Calu3 (cell line): ENCODE data around the gene SHC4. TPM values are rescaled to one million over a fixed set of nuclear protein-coding genes. Genes with fewer than 3 reads are reported as not detected.

Experiments
- BruUV-seq: library from RNA; stranded (reverse); fragments of 400-500 nt; replicated peaks from 2 replicates; lab custom pipeline; 2021; lab: Mats Ljungman, UMichigan
- CTCF ChIA-PET: fragments of 300-600 bp; sonication (Branson Sonifier 250); formaldehyde crosslinking; loops from one replicate; lab custom pipeline; 2022; ENCODE audit warnings: antibody characterized with exemption; lab: Charles Lee
- DNase-seq: peaks from one replicate; pipeline ENCODE4 v3.0.0; 2022
- H3K27ac Mint-ChIP-seq: one replicate; pipeline ENCODE4 v1.8.0; 2022; ENCODE audit warnings: mixed read lengths; ENCODE audit not compliant: unreplicated experiment
- H3K27me3 Mint-ChIP-seq: one replicate; pipeline ENCODE4 v1.8.0; 2022; ENCODE audit warnings: mixed read lengths; ENCODE audit not compliant: unreplicated experiment
- H3K36me3 Mint-ChIP-seq: one replicate; pipeline ENCODE4 v1.8.0; 2022; ENCODE audit warnings: mild to moderate bottlenecking, moderate library complexity, mixed read lengths; ENCODE audit not compliant: insufficient read depth, unreplicated experiment
- H3K4me1 Mint-ChIP-seq: one replicate; pipeline ENCODE4 v1.8.0; 2022; ENCODE audit warnings: mild to moderate bottlenecking, low read depth, mixed read lengths; ENCODE audit not compliant: unreplicated experiment
- H3K4me3 Mint-ChIP-seq: one replicate; pipeline ENCODE4 v1.8.0; 2022; ENCODE audit warnings: mild to moderate bottlenecking, low read depth, moderate library complexity, mixed read lengths; ENCODE audit not compliant: unreplicated experiment
- H3K9me3 Mint-ChIP-seq: one replicate; pipeline ENCODE4 v1.8.0; 2022; ENCODE audit warnings: low read depth, mixed read lengths; ENCODE audit not compliant: unreplicated experiment
- intact Hi-C: fragments of 100-400 bp; cut with micrococcal nuclease; formaldehyde crosslinking; loops from one replicate; pipeline ENCODE4 v1.10.0; 2022; ENCODE audit not compliant: unreplicated experiment
- total RNA-seq: library from RNA; stranded (reverse); gene quantifications from 2 replicates; pipeline ENCODE4 v1.2.3, GENCODE V29; 2022
- TF ChIP-seq, protein P1 (sequence below): fragments of 200-600 bp; IDR thresholded peaks from one replicate; pipeline ENCODE4 v1.8.0; 2022; ENCODE audit warnings: antibody characterized with exemption; ENCODE audit not compliant: unreplicated experiment

The SHC4 gene
- total RNA-seq, 1 experiment from 2014 or later, result 1.2 TPM

DNA sequence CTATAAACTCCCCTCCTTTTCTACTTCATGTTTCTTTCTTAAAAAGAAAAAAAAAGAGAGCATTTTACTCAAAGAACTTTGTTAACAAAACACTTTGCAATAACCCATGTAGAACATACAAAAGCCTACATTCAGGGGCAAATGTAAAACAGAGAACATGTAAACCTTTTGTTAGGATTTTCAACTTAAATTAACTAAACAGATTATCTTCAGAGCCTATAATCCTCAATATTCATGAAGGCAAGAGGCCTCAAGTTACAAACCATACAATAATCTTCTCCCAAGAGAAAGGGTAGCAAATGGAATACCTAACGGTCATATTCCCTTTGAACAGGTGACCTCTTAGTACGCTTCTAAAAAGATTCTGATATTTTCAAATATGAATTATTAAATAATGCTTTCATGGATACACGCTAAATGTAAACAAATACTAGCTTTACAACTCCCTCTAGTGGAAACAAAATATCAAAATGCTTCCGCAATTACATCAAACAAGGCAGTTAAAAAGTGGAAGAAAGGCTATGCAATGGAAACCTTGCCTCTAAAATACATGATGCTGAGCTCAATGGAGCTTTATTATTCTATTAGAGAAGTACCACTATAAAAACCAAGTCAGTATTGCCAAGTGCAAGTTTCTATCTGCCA is 162.8 kb downstream of the SHC4 start:
- Mint-ChIP-seq H3K4me1 (peaks cover 29% of the 10 kb centered on the region), H3K9me3 (no peaks in the 10 kb centered on the region), H3K27me3 (no peaks in the 10 kb centered on the region), H3K27ac (no peak overlapping the region), H3K4me3 (no peak overlapping the region), H3K36me3 (peaks cover 2% of the 10 kb centered on the region)
- CTCF ChIA-PET, result interaction anchor here (0.7 to 1.4 kb wide), 4 partner anchors 9 to 449 kb away, joined by 3 to 9 read pairs (median 4); partner anchors contain the start of genes CEP152 and EID1
- DNase-seq, result no peak
- TF ChIP-seq, protein P1, sequence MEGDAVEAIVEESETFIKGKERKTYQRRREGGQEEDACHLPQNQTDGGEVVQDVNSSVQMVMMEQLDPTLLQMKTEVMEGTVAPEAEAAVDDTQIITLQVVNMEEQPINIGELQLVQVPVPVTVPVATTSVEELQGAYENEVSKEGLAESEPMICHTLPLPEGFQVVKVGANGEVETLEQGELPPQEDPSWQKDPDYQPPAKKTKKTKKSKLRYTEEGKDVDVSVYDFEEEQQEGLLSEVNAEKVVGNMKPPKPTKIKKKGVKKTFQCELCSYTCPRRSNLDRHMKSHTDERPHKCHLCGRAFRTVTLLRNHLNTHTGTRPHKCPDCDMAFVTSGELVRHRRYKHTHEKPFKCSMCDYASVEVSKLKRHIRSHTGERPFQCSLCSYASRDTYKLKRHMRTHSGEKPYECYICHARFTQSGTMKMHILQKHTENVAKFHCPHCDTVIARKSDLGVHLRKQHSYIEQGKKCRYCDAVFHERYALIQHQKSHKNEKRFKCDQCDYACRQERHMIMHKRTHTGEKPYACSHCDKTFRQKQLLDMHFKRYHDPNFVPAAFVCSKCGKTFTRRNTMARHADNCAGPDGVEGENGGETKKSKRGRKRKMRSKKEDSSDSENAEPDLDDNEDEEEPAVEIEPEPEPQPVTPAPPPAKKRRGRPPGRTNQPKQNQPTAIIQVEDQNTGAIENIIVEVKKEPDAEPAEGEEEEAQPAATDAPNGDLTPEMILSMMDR, result no peak
- no TSS peak for BruUV-seq
- intact Hi-C loops, result loop anchor here (1.0 to 10.0 kb wide), 2 partner anchors 156 to 443 kb away; partner anchors contain the start of gene FBN1

DNA sequence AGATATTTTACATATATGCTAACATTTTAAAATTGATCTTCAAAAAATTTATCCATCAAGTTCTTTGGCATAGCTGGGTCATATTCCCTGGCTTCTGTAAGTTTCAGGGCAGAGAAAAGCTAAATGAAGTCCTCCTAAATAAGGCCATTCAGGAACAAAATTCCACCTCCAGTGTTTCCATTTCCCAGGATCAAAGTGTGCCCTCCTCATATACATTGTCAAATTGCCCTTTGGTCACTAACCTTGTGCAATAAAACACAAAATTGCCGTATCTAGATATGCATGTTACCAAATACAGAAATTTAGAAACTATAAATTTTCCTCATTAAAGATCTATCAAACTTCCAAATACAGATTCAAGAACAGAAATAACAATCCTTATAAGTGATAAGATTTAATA is 163.5 kb downstream of the SHC4 start:
- CTCF ChIA-PET, result no interaction called here
- no peak for DNase-seq
- Mint-ChIP-seq H3K27me3 (no peaks in the 10 kb centered on the region), H3K36me3 (peaks cover 5% of the 10 kb centered on the region), H3K4me3 (no peak overlapping the region), H3K27ac (no peak overlapping the region), H3K9me3 (no peaks in the 10 kb centered on the region), H3K4me1 (peaks cover 29% of the 10 kb centered on the region)
- no TSS peak for BruUV-seq
- intact Hi-C loops, result loop anchor here (10.0 kb wide), 1 partner anchor 155 kb away; the partner anchor contains the start of gene FBN1
- TF ChIP-seq, protein P1, result no peak

DNA sequence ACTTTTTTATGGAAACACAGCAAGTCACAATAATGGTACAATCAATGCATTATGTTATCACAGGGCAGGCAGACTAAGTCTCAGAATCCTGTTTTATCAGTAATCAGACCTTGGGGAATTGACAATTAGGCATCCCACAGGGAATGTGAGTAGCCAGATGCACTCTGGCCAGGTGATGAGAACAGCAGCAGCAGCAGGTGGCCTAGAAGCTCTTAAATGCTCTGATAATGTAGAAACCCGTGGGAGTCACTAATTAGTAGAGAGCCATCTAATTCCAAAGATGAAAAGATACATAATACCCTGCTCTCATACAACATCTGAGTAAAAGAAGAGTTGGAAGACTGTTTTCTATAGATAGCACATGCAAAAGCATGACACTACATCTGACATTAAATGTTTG is 165.4 kb downstream of the SHC4 start:
- CTCF ChIA-PET, result interaction anchor here (0.9 kb wide), 1 partner anchor 12 kb away, joined by 3 read pairs; the partner anchor contains the start of gene CEP152
- TF ChIP-seq, protein P1, result no peak
- H3K4me1 Mint-ChIP-seq, result peaks cover 38% of the 10 kb centered on the region
- intact Hi-C loops, result no loop called here
- no TSS peak for BruUV-seq
- no peaks in the 10 kb centered on the region for H3K9me3 Mint-ChIP-seq
- H3K27me3 Mint-ChIP-seq, result no peaks in the 10 kb centered on the region
- H3K4me3 Mint-ChIP-seq, result peak overlapping the region; percentile 63
- H3K36me3 Mint-ChIP-seq, result peaks cover 9% of the 10 kb centered on the region
- no peak for DNase-seq
- peak overlapping the region; percentile 83 for H3K27ac Mint-ChIP-seq

DNA sequence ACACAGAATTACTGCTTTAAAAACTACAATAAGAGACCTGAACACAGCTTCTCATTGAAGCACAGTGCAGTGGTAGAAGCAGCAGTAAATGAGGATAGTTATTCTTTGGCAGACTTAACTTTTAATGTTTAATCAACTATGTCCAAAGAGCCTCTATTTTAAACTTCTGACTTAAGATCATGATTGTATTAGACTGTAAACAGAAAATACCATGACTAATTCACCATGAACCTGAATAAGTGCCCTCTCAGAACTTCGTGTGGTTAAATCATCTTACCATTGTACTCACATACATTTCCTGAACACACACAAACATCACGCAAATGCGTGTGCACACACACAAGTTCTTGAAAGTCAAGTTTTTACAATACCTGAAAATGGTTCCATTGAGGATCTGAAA is 166.8 kb downstream of the SHC4 start:
- TF ChIP-seq, protein P1, result no peak
- H3K9me3 Mint-ChIP-seq, result no peaks in the 10 kb centered on the region
- peaks cover 38% of the 10 kb centered on the region for H3K4me1 Mint-ChIP-seq
- CTCF ChIA-PET, result interaction anchor here (0.6 to 1.0 kb wide), 2 partner anchors 14 to 1676 kb away, joined by 3 to 6 read pairs; partner anchors contain the start of gene CEP152
- H3K4me3 Mint-ChIP-seq, result peak overlapping the region; percentile 63
- no TSS peak for BruUV-seq
- H3K36me3 Mint-ChIP-seq, result peaks cover 9% of the 10 kb centered on the region
- no peaks in the 10 kb centered on the region for H3K27me3 Mint-ChIP-seq
- peak overlapping the region; percentile 83 for H3K27ac Mint-ChIP-seq
- intact Hi-C loops, result loop anchor here (2.0 kb wide), 1 partner anchor 34 kb away; no protein-coding TSS in a partner anchor
- no peak for DNase-seq
